ENCODE measurements around the gene MB. TPM values are rescaled to one million over a fixed set of nuclear protein-coding genes. Genes with fewer than 3 reads are reported as not detected.

MB gene
- total and polyA plus RNA-seq, 3 donors from 2014 or later, result 0.93 to 62.6 (median 2.2) TPM

DNA sequence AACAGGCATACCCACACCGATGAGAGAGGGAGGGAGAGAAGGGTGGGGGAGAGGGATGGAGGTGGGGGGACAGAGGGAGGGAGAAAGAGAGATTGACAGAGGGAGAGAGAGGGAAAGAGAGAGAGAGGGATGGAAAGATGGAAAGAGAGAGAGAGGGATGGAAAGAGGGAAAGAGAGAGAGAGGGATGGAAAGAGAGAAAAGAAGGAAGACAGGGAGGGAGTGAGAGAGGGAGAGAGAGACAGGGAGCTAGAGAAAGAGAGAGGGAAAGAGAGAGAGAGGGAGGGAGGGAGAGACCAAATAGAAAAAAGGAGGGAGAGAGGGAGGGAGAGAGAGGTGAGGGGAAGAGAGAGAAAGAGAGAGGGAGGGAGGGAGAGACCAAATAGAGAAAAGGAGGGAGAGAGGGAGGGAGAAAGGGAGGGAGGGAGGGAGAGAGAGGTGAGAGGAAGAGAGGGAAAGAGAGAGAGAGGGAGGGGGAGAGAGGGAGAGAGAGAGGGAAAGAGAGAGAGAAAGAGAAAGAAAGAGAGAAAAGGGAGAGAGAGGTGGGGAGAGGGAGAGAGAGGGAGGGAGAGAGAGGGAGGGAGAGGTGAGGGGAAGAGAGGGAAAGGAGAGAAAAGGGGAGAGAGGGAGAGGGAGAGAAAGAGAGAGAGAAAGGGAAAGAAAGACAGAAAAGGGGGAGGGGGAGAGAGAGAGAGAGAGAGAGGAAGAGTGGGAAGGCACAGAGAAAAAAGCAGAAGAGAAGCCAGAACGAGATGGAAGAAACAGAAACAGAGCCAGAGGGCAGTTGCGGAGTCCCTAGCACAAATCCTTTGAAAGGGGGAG lies 23.8 kb downstream of the MB start:
- no peak overlapping the region for H3K4me3 ChIP-seq
- H3K9me3 ChIP-seq, result no peaks in the 10 kb centered on the region
- no peaks in the 10 kb centered on the region for H3K36me3 ChIP-seq (ENCODE audit: low read depth, missing control alignments)
- TF ChIP-seq CTCF (IDR thresholded peaks at IDR 0.05) (no peak), POLR2A (IDR thresholded peaks at IDR 0.05) (no peak)
- intact Hi-C loops (cut with DNase I; ENCODE audit: low total_unique reads), result no loop called here
- H3K27ac ChIP-seq, result peak overlapping the region; percentile 11 to 31
- no peaks in the 10 kb centered on the region for H3K27me3 ChIP-seq
- H3K4me1 ChIP-seq, result peaks cover 13% of the 10 kb centered on the region
- WGBS, 2 donors, result 37 to 55% methylated on average over 3 of the region's 3 CpGs
- no peak for DNase-seq

GRCh38 chr22:35592418-35592967 lies 24.6 kb downstream of the MB start:
- no peak for DNase-seq
- no peak for TF ChIP-seq CTCF (IDR thresholded peaks at IDR 0.05)
- no peak for TF ChIP-seq POLR2A (IDR thresholded peaks at IDR 0.05)
- intact Hi-C loops (cut with DNase I; ENCODE audit: low total_unique reads), result no loop called here
- Histone ChIP-seq H3K36me3 (ENCODE audit: low read depth, missing control alignments) (no peaks in the 10 kb centered on the region), H3K27ac (peak overlapping the region; percentile 11 to 31), H3K27me3 (no peaks in the 10 kb centered on the region), H3K9me3 (no peaks in the 10 kb centered on the region), H3K4me1 (peaks cover 13% of the 10 kb centered on the region), H3K4me3 (no peak overlapping the region)
- WGBS, 2 donors, result 23% methylated on average over 4 of the region's 4 CpGs; no CpG with 5 or more reads in 1 of the 2 donors

- Histone ChIP-seq H3K36me3 (ENCODE audit: low read depth, missing control alignments) (no peaks in the 10 kb centered on the region), H3K4me1 (peaks cover 13% of the 10 kb centered on the region), H3K27ac (peak overlapping the region in 1 of 2 donors; percentile 31), H3K4me3 (no peak overlapping the region), H3K9me3 (no peaks in the 10 kb centered on the region), H3K27me3 (no peaks in the 10 kb centered on the region)
- DNase-seq, result no peak
- WGBS, 2 donors, result 89 to 96% methylated on average over 11 to 13 of the region's 14 CpGs
- intact Hi-C loops (cut with DNase I; ENCODE audit: low total_unique reads), result no loop called here
- TF ChIP-seq CTCF (IDR thresholded peaks at IDR 0.05) (no peak), POLR2A (IDR thresholded peaks at IDR 0.05) (no peak)
Measured at GRCh38 chr22:35591714-35592417, 25.3 kb downstream of the MB start.

GRCh38 chr22:35590634-35591295 lies 26.4 kb downstream of the MB start:
- WGBS, 2 donors, result 84 to 86% methylated on average over 13 of the region's 13 CpGs
- H3K9me3 ChIP-seq, result no peaks in the 10 kb centered on the region
- peaks cover 13% of the 10 kb centered on the region for H3K4me1 ChIP-seq
- no peak for DNase-seq
- H3K27ac ChIP-seq, result no peak overlapping the region
- no peaks in the 10 kb centered on the region for H3K36me3 ChIP-seq (ENCODE audit: low read depth, missing control alignments)
- intact Hi-C loops (cut with DNase I; ENCODE audit: low total_unique reads), result no loop called here
- H3K27me3 ChIP-seq, result no peaks in the 10 kb centered on the region
- no peak overlapping the region for H3K4me3 ChIP-seq
- TF ChIP-seq POLR2A (IDR thresholded peaks at IDR 0.05) (no peak), CTCF (IDR thresholded peaks at IDR 0.05) (no peak)

Measured in testis (tissue), 3 donors.